HCT116 (cell line): ENCODE data around the gene TMEM178A. TPM values are rescaled to one million over a fixed set of nuclear protein-coding genes. Genes with fewer than 3 reads are reported as not detected.

Experiments used
- ATAC-seq: fragments of 200-7000 bp; cut with Tn5 transposase; 2 replicates; pipeline ENCODE4 v1.9.1; 2020; ENCODE audit warnings: mild to moderate bottlenecking, moderate library complexity
- BruUV-seq: library from RNA; stranded (reverse); fragments of 400-500 nt; replicated peaks from 2 replicates; lab custom pipeline; 2021; lab: Mats Ljungman, UMichigan
- CTCF ChIA-PET: fragments of 300-600 bp; sonication (Branson Sonifier 250); formaldehyde crosslinking; loops from one replicate; lab custom pipeline; 2021; ENCODE audit warnings: antibody characterized with exemption; lab: Charles Lee
- POLR2A ChIA-PET: fragments of 300-600, 350-600 bp; sonication (Branson Sonifier 250); formaldehyde crosslinking; loops from one replicate; lab custom pipeline; 2021; ENCODE audit warnings: antibody characterized with exemption; lab: Charles Lee
- RAD21 ChIA-PET, 2 experiments: fragments of 300-600 bp; sonication (Branson Sonifier 250); formaldehyde crosslinking; loops; one replicate each; lab custom pipeline; 2023; ENCODE audit warnings: low total read pairs in 2 of 2; ENCODE audit not compliant: uncharacterized antibody in 2 of 2, unreplicated experiment in 2 of 2, low non-redundant PET in 1 of 2; lab: Charles Lee
- DNase-seq: peaks from one replicate; pipeline ENCODE4 v3.0.0-alpha.2; 2010; ENCODE audit warnings: low read depth, low spot score
- H2AFZ ChIP-seq: fragments of 200-600 bp; shearing (Covaris generic), sonication (generic); 2 replicates; pipeline ENCODE4 v1.6.1; 2017; ENCODE audit warnings: low read depth, mixed run types, mixed read lengths, antibody characterized with exemption, low read length; ENCODE audit not compliant: poor library complexity, severe bottlenecking
- H3K27ac ChIP-seq: 2 replicates; pipeline ENCODE4 v1.5.1; 2012; ENCODE audit warnings: low read depth, low read length
- H3K27me3 ChIP-seq: fragments of 200-600 bp; sonication (generic); 2 replicates; pipeline ENCODE4 v1.6.1; 2016; ENCODE audit warnings: mixed run types, low read length, mixed read lengths; ENCODE audit not compliant: insufficient read depth
- H3K36me3 ChIP-seq, 2 experiments: fragments of 200-500 bp in 1 of 2; fragments of 200-600 bp in 1 of 2; sonication (Bioruptor generic) in 1 of 2; sonication (generic) in 1 of 2; 2 replicates each; pipeline versions ENCODE4 v1.5.1 to v1.6.1; 2014 to 2016; ENCODE audit warnings: low read length in 2 of 2, inconsistent platforms in 1 of 2, mixed read lengths in 1 of 2, mixed run types in 1 of 2; ENCODE audit not compliant: insufficient read depth in 2 of 2, control insufficient read depth in 1 of 2
- H3K4me1 ChIP-seq, 2 experiments: fragments of 200-600 bp in 1 of 2; sonication (generic) in 1 of 2; 2 replicates each; pipeline versions ENCODE4 v1.5.1 to v1.6.1; 2012 to 2017; ENCODE audit warnings: low read length in 2 of 2, inconsistent platforms in 1 of 2, mild to moderate bottlenecking in 1 of 2, mixed read lengths in 1 of 2, mixed run types in 1 of 2, moderate library complexity in 1 of 2; ENCODE audit not compliant: insufficient read depth in 2 of 2, control insufficient read depth in 1 of 2
- H3K4me2 ChIP-seq: fragments of 200-600 bp; sonication (generic); 2 replicates; pipeline ENCODE4 v1.6.1; 2017; ENCODE audit warnings: mixed run types, low read length, mixed read lengths
- H3K4me3 ChIP-seq, 2 experiments: fragments of 200-600 bp in 1 of 2; sonication (generic) in 1 of 2; replicated peaks in 1 of 2; 2 replicates each; pipeline ENCODE4 v1.5.1; 2011 to 2016; ENCODE audit warnings: low read length in 2 of 2, control low read depth in 1 of 2, low read depth in 1 of 2, mild to moderate bottlenecking in 1 of 2, mixed read lengths in 1 of 2, mixed run types in 1 of 2
- H3K79me2 ChIP-seq: fragments of 200-600 bp; sonication (generic); 2 replicates; pipeline ENCODE4 v1.6.1; 2017; ENCODE audit warnings: mild to moderate bottlenecking, mixed run types, low read length, moderate library complexity, mixed read lengths; ENCODE audit not compliant: insufficient read depth
- H3K9ac ChIP-seq: fragments of 200-600 bp; sonication (generic); 2 replicates; pipeline ENCODE4 v1.6.1; 2016; ENCODE audit warnings: low read length, mixed read lengths
- H3K9me2 ChIP-seq: fragments of 200-600 bp; sonication (generic), shearing (Covaris generic); 2 replicates; pipeline ENCODE4 v1.6.1; 2017; ENCODE audit warnings: mixed run types, mild to moderate bottlenecking, moderate library complexity; ENCODE audit not compliant: insufficient read depth
- H3K9me3 ChIP-seq, 2 experiments: fragments of 200-500 bp in 1 of 2; fragments of 200-600 bp in 1 of 2; sonication (Bioruptor generic) in 1 of 2; sonication (generic) in 1 of 2; 2 replicates each; pipeline ENCODE4 v1.6.1; 2014 to 2017; ENCODE audit warnings: low read length in 2 of 2, mixed read lengths in 2 of 2, inconsistent platforms in 1 of 2, low read depth in 1 of 2, mild to moderate bottlenecking in 1 of 2, mixed run types in 1 of 2, moderate library complexity in 1 of 2; ENCODE audit not compliant: control insufficient read depth in 1 of 2, insufficient read depth in 1 of 2
- H4K20me1 ChIP-seq: fragments of 200-600 bp; sonication (generic), shearing (Covaris generic); 2 replicates; pipeline ENCODE4 v1.6.1; 2017; ENCODE audit warnings: mixed run types, mild to moderate bottlenecking, moderate library complexity; ENCODE audit not compliant: insufficient read depth
- ELF1 ChIP-seq: IDR thresholded peaks from 2 replicates; pipeline ENCODE4 v1.6.1; 2012; ENCODE audit warnings: low read depth, borderline replicate concordance
- EZH2phosphoT487 ChIP-seq: fragments of 200-600 bp; IDR thresholded peaks from 2 replicates; pipeline ENCODE4 v1.6.1; 2018; ENCODE audit warnings: antibody characterized with exemption, borderline replicate concordance
- JUND ChIP-seq: IDR thresholded peaks from 2 replicates; pipeline ENCODE4 v1.6.1; 2012
- POLR2A ChIP-seq: IDR thresholded peaks from 2 replicates; pipeline ENCODE4 v1.7.0; 2011; ENCODE audit warnings: borderline replicate concordance; ENCODE audit not compliant: insufficient read depth, insufficient read length; ENCODE audit errors: extremely low read depth
- SP1 ChIP-seq: IDR thresholded peaks from 2 replicates; pipeline ENCODE4 v1.6.1; 2012; ENCODE audit warnings: low read depth
- YY1 ChIP-seq: IDR thresholded peaks from 2 replicates; pipeline ENCODE4 v1.6.1; 2011; ENCODE audit warnings: low read length, low read depth, moderate library complexity, mild to moderate bottlenecking; ENCODE audit not compliant: insufficient replicate concordance; ENCODE audit errors: extremely low read depth
- ZFX ChIP-seq: fragments of 450-650 bp; IDR thresholded peaks from 2 replicates; pipeline ENCODE4 v1.6.1; 2017
- intact Hi-C: fragments of 100-400 bp; cut with micrococcal nuclease; formaldehyde crosslinking; loops from 2 replicates; pipeline ENCODE4 v1.10.0; 2022
- total RNA-seq: library from RNA; stranded (reverse); gene quantifications from one replicate; pipeline ENCODE4 v1.2.1, GENCODE V29; 2021; ENCODE audit not compliant: unreplicated experiment
- TF ChIP-seq, protein P1 (sequence below): IDR thresholded peaks from 2 replicates; pipeline ENCODE4 v1.6.1; 2012
- TF ChIP-seq, protein P2 (sequence below), 3 experiments: fragments of 200-600 bp in 1 of 3; sonication (generic) in 1 of 3; IDR thresholded peaks in 2 of 3; conservative IDR thresholded peaks in 1 of 3; 2 replicates each; pipeline ENCODE4 v1.5.1; 2012 to 2017; ENCODE audit warnings: low read depth in 2 of 3, low read length in 2 of 3, antibody characterized with exemption in 1 of 3, borderline replicate concordance in 1 of 3, control low read depth in 1 of 3, mild to moderate bottlenecking in 1 of 3, mixed read lengths in 1 of 3, mixed run types in 1 of 3, moderate library complexity in 1 of 3; ENCODE audit not compliant: insufficient read depth in 1 of 3
- TF ChIP-seq, protein P3 (sequence below): IDR thresholded peaks from 2 replicates; pipeline ENCODE4 v1.6.1; 2012; ENCODE audit warnings: low read depth
- TF ChIP-seq, protein P4 (sequence below): IDR thresholded peaks from 2 replicates; pipeline ENCODE4 v1.6.1; 2012
- TF ChIP-seq, protein P5 (sequence below): IDR thresholded peaks from 2 replicates; pipeline ENCODE4 v1.6.1; 2011; ENCODE audit warnings: mild to moderate bottlenecking, low read length, moderate library complexity; ENCODE audit not compliant: insufficient replicate concordance; ENCODE audit errors: extremely low read depth

The TMEM178A gene
- total RNA-seq, 1 experiment from 2014 or later, result 1.3 TPM

DNA sequence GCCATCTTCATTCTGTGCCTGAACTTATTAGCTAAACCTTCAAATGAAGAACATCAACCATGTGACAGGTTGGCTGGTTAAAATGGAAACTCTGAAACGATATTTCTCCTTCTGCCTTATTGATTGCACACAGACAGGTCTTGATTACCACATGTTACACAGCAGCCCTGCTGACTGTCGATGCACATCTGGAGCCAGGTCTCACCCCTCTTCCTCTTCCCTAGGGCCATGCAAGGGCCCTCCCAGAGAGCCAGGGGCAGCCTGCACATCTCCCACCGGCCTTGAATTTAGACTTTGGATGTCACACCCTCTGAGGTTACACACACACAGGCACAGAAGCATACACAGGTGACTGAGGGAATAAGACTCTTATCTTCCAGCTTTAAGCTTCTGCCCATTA is 45.1 kb downstream of the TMEM178A start:
- DNase-seq, result no peak
- no peak overlapping the region for H2AFZ ChIP-seq
- no peak overlapping the region for H3K4me2 ChIP-seq
- H3K79me2 ChIP-seq, result no peaks in the 10 kb centered on the region
- no peaks in the 10 kb centered on the region for H4K20me1 ChIP-seq
- no peak overlapping the region for H3K4me3 ChIP-seq
- no peaks in the 10 kb centered on the region for H3K4me1 ChIP-seq
- RAD21 ChIA-PET, result no interaction called here
- CTCF ChIA-PET, result no interaction called here
- H3K27me3 ChIP-seq, result no peaks in the 10 kb centered on the region
- no peaks in the 10 kb centered on the region for H3K9me2 ChIP-seq
- no peak overlapping the region for H3K9ac ChIP-seq
- ATAC-seq, result no peak
- BruUV-seq, result no TSS peak
- intact Hi-C loops, result no loop called here
- no peaks in the 10 kb centered on the region for H3K9me3 ChIP-seq
- no peak for TF ChIP-seq ELF1
- POLR2A ChIA-PET, result no interaction called here
- H3K36me3 ChIP-seq, result no peaks in the 10 kb centered on the region
- no peak overlapping the region for H3K27ac ChIP-seq

DNA sequence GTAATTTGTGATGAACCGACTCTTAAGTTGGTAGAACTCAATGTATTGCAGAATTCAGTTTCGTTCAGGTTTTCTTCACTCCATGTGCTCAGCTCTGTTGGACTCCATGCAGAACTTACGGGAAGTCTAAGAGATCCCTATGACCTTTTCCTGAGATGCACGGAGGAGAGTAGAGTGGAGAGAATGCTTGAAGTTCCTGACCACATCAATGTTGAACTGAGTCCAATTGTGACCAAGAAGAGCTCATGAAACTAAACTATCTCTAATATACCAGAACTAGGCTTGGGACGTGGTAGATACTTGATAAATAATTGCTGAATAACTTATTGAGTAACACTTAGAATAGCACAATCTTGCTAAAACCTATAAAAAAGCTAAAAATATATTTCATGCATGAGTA is 47.2 kb downstream of the TMEM178A start:
- no peaks in the 10 kb centered on the region for H3K36me3 ChIP-seq
- no peaks in the 10 kb centered on the region for H3K9me2 ChIP-seq
- intact Hi-C loops, result no loop called here
- H3K4me3 ChIP-seq, result no peak overlapping the region
- H3K4me1 ChIP-seq, result no peaks in the 10 kb centered on the region
- DNase-seq (no peak), ATAC-seq (no peak)
- H3K9me3 ChIP-seq, result no peaks in the 10 kb centered on the region
- BruUV-seq, result no TSS peak
- RAD21 ChIA-PET, result no interaction called here
- H2AFZ ChIP-seq, result no peak overlapping the region
- POLR2A ChIA-PET, result interaction anchor here (0.5 kb wide), 1 partner anchor 723 kb away, joined by 3 read pairs; no protein-coding TSS in a partner anchor
- H3K79me2 ChIP-seq, result no peaks in the 10 kb centered on the region
- no peaks in the 10 kb centered on the region for H4K20me1 ChIP-seq
- H3K27me3 ChIP-seq, result no peaks in the 10 kb centered on the region
- CTCF ChIA-PET, result no interaction called here
- no peak overlapping the region for H3K4me2 ChIP-seq
- H3K27ac ChIP-seq, result no peak overlapping the region
- no peak overlapping the region for H3K9ac ChIP-seq
- TF ChIP-seq, protein P1, sequence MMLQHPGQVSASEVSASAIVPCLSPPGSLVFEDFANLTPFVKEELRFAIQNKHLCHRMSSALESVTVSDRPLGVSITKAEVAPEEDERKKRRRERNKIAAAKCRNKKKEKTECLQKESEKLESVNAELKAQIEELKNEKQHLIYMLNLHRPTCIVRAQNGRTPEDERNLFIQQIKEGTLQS, result no peak
- TF ChIP-seq, protein P2, sequence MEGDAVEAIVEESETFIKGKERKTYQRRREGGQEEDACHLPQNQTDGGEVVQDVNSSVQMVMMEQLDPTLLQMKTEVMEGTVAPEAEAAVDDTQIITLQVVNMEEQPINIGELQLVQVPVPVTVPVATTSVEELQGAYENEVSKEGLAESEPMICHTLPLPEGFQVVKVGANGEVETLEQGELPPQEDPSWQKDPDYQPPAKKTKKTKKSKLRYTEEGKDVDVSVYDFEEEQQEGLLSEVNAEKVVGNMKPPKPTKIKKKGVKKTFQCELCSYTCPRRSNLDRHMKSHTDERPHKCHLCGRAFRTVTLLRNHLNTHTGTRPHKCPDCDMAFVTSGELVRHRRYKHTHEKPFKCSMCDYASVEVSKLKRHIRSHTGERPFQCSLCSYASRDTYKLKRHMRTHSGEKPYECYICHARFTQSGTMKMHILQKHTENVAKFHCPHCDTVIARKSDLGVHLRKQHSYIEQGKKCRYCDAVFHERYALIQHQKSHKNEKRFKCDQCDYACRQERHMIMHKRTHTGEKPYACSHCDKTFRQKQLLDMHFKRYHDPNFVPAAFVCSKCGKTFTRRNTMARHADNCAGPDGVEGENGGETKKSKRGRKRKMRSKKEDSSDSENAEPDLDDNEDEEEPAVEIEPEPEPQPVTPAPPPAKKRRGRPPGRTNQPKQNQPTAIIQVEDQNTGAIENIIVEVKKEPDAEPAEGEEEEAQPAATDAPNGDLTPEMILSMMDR (IDR thresholded peaks at IDR 0.05 in 2 of 3, conservative IDR thresholded peaks at IDR 0.05 in 1 of 3; ENCODE audit: borderline replicate concordance in 1 of 3, insufficient read depth in 1 of 3, low read depth in 2 of 3, low read length in 2 of 3), result no peak
- TF ChIP-seq, protein P3, sequence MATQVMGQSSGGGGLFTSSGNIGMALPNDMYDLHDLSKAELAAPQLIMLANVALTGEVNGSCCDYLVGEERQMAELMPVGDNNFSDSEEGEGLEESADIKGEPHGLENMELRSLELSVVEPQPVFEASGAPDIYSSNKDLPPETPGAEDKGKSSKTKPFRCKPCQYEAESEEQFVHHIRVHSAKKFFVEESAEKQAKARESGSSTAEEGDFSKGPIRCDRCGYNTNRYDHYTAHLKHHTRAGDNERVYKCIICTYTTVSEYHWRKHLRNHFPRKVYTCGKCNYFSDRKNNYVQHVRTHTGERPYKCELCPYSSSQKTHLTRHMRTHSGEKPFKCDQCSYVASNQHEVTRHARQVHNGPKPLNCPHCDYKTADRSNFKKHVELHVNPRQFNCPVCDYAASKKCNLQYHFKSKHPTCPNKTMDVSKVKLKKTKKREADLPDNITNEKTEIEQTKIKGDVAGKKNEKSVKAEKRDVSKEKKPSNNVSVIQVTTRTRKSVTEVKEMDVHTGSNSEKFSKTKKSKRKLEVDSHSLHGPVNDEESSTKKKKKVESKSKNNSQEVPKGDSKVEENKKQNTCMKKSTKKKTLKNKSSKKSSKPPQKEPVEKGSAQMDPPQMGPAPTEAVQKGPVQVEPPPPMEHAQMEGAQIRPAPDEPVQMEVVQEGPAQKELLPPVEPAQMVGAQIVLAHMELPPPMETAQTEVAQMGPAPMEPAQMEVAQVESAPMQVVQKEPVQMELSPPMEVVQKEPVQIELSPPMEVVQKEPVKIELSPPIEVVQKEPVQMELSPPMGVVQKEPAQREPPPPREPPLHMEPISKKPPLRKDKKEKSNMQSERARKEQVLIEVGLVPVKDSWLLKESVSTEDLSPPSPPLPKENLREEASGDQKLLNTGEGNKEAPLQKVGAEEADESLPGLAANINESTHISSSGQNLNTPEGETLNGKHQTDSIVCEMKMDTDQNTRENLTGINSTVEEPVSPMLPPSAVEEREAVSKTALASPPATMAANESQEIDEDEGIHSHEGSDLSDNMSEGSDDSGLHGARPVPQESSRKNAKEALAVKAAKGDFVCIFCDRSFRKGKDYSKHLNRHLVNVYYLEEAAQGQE, result no peak
- TF ChIP-seq, protein P4, sequence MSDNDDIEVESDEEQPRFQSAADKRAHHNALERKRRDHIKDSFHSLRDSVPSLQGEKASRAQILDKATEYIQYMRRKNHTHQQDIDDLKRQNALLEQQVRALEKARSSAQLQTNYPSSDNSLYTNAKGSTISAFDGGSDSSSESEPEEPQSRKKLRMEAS, result no peak
- TF ChIP-seq SP1, result no peak
- TF ChIP-seq EZH2phosphoT487, result no peak
- TF ChIP-seq YY1, result no peak
- TF ChIP-seq ZFX, result no peak
- TF ChIP-seq ELF1, result no peak
- TF ChIP-seq, protein P5, sequence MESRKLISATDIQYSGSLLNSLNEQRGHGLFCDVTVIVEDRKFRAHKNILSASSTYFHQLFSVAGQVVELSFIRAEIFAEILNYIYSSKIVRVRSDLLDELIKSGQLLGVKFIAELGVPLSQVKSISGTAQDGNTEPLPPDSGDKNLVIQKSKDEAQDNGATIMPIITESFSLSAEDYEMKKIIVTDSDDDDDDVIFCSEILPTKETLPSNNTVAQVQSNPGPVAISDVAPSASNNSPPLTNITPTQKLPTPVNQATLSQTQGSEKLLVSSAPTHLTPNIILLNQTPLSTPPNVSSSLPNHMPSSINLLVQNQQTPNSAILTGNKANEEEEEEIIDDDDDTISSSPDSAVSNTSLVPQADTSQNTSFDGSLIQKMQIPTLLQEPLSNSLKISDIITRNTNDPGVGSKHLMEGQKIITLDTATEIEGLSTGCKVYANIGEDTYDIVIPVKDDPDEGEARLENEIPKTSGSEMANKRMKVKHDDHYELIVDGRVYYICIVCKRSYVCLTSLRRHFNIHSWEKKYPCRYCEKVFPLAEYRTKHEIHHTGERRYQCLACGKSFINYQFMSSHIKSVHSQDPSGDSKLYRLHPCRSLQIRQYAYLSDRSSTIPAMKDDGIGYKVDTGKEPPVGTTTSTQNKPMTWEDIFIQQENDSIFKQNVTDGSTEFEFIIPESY, result no peak
- TF ChIP-seq JUND, result no peak
- no peak for TF ChIP-seq POLR2A
